ENCODE measurements around the gene ADAM12. TPM values are rescaled to one million over a fixed set of nuclear protein-coding genes. Genes with fewer than 3 reads are reported as not detected.

The ADAM12 gene
- total and polyA plus RNA-seq, 2 experiments from 2014 or later = 0.13 to 0.87 TPM

DNA sequence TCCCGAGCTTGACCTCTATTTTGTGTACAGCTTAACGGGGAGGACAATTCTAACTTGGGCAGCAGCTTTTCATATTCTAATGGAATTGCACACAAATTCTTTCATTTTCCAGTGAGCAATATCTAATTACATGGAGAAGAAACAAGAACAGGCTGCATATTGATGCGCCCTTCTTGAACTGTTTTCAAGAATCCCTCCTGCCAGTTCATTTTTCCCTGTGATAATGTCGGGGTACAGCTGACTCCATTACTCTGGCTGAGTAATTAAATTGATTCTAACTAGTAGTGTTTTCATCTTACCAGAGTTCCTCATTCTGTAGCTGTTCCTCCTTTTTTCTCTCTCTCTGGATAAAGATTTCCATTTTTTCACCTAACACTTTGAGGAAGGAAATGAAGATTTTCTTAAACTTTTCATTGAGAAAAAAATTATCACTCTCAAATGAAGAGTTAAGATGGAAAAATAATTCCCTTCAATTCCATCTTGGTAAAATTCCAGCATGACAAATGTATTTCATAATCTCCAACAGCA is 301.1 kb downstream of the ADAM12 start:
- no peaks in the 10 kb centered on the region for H3K79me2 ChIP-seq (replicated peaks; ENCODE audit: insufficient read depth)
- no peaks in the 10 kb centered on the region for H3K4me1 ChIP-seq (ENCODE audit: insufficient read depth)
- no peak overlapping the region for H3K4me2 ChIP-seq
- H4K20me1 ChIP-seq (replicated peaks; ENCODE audit: insufficient read depth) = no peaks in the 10 kb centered on the region
- no peak for ATAC-seq
- Mint-ChIP-seq H3K4me1 (no peaks in the 10 kb centered on the region; the same call in 2 of the 3 replicates), H3K36me3 (ENCODE audit: low read depth) (no peaks in the 10 kb centered on the region), H3K9me3 (no peaks in the 10 kb centered on the region), H3K4me3 (no peak overlapping the region), H3K27ac (no peak overlapping the region), H3K27me3 (ENCODE audit: insufficient read depth, low read depth, poor library complexity) (peaks cover 11% of the 10 kb centered on the region)
- DNase-seq (ENCODE audit: low spot score) = no peak
- H3K4me3 ChIP-seq = no peak overlapping the region
- H3K9me2 ChIP-seq (ENCODE audit: insufficient read depth) = peaks cover 4% of the 10 kb centered on the region; the same call in 1 of the 2 replicates
- no peaks in the 10 kb centered on the region for H3F3A ChIP-seq (replicated peaks; ENCODE audit: low read depth)
- TF ChIP-seq NANOG (IDR thresholded peaks at IDR 0.05; ENCODE audit: borderline replicate concordance) (no peak), POLR2AphosphoS5 (IDR thresholded peaks at IDR 0.05; ENCODE audit: low read depth) (no peak), ZNF462 (CRISPR knock-in tag; IDR thresholded peaks at IDR 0.05) (no peak), REST (IDR thresholded peaks at IDR 0.05; ENCODE audit: unreplicated experiment) (no peak), JUNB (IDR thresholded peaks at IDR 0.05; ENCODE audit: unreplicated experiment) (no peak), EZH2 (IDR thresholded peaks at IDR 0.05; ENCODE audit: low read depth, unreplicated experiment) (no peak), EZH2phosphoT487 (IDR thresholded peaks at IDR 0.05; ENCODE audit: unreplicated experiment) (no peak), ZNF114 (CRISPR knock-in tag; IDR thresholded peaks at IDR 0.05) (no peak), ZNF331 (CRISPR knock-in tag; IDR thresholded peaks at IDR 0.05; ENCODE audit: low read depth) (no peak), CREB1 (CRISPR knock-in tag; IDR thresholded peaks at IDR 0.05; ENCODE audit: low read depth) (no peak), STAT1 (IDR thresholded peaks at IDR 0.05; ENCODE audit: unreplicated experiment) (no peak)
- TF ChIP-seq, protein P1, sequence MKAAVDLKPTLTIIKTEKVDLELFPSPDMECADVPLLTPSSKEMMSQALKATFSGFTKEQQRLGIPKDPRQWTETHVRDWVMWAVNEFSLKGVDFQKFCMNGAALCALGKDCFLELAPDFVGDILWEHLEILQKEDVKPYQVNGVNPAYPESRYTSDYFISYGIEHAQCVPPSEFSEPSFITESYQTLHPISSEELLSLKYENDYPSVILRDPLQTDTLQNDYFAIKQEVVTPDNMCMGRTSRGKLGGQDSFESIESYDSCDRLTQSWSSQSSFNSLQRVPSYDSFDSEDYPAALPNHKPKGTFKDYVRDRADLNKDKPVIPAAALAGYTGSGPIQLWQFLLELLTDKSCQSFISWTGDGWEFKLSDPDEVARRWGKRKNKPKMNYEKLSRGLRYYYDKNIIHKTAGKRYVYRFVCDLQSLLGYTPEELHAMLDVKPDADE (IDR thresholded peaks at IDR 0.05) = no peak
- TF ChIP-seq, protein P2, sequence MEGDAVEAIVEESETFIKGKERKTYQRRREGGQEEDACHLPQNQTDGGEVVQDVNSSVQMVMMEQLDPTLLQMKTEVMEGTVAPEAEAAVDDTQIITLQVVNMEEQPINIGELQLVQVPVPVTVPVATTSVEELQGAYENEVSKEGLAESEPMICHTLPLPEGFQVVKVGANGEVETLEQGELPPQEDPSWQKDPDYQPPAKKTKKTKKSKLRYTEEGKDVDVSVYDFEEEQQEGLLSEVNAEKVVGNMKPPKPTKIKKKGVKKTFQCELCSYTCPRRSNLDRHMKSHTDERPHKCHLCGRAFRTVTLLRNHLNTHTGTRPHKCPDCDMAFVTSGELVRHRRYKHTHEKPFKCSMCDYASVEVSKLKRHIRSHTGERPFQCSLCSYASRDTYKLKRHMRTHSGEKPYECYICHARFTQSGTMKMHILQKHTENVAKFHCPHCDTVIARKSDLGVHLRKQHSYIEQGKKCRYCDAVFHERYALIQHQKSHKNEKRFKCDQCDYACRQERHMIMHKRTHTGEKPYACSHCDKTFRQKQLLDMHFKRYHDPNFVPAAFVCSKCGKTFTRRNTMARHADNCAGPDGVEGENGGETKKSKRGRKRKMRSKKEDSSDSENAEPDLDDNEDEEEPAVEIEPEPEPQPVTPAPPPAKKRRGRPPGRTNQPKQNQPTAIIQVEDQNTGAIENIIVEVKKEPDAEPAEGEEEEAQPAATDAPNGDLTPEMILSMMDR (conservative IDR thresholded peaks at IDR 0.05; ENCODE audit: low read depth in 2 of 2) = no peak
- H2AFZ ChIP-seq = no peak overlapping the region
- no peaks in the 10 kb centered on the region for H3K27me3 ChIP-seq (ENCODE audit: insufficient read depth)
- no peaks in the 10 kb centered on the region for H3K36me3 ChIP-seq (ENCODE audit: insufficient read depth)
- no peak overlapping the region for H3K27ac ChIP-seq (ENCODE audit: low read depth)
